ENCODE measurements around the gene RNF141. TPM values are rescaled to one million over a fixed set of nuclear protein-coding genes. Genes with fewer than 3 reads are reported as not detected.

Gene RNF141
- total and polyA plus RNA-seq, 2 of the 13 experiments (the other 11 are each of a cell fraction or from before 2014, with no cell fraction given), result 9.3 to 22.4 TPM

DNA sequence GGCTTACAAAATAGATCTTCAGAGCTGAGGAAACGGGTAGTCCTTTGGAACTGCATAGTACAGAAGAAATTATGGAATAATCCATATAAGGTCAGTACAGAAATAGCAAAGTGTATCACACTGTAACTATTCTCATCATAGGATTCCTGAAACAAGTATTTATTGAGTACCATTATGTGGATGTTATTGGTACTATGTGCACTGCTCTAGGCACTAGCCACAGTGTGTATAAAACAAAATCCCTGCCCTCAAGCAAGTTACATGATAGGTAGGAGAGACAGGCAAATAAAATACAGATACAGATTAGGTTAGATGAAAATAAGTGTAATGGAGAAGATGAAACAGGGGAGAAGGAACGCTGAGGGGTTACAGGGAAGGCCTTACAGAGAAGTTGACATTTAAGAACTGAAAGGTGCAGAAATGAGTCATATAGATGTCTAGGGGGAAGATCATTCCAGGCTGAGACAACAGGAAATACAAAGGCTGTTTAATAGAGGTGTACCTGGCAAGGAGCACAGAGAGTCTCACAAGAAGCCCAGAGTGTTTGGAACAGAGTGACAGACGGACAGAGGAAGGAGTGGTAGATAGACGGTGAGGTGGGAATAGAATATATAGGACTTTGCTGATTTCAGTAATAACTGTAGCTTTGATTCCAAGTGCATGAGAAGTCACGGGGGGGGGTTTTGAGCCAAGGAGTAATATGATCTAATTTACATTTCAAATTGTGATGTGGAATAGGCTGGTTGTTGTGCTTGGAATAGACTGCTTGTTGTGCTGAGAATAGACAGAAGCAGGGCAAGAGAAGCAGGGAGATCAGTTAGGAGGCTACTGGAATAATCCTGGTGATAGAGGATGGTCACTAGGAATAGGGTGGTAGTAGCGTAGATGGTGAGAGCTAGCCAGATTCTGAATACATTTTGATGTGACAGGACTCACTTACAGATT is 13.7 kb downstream of the RNF141 start (continued):
- TF ChIP-seq, protein P1, sequence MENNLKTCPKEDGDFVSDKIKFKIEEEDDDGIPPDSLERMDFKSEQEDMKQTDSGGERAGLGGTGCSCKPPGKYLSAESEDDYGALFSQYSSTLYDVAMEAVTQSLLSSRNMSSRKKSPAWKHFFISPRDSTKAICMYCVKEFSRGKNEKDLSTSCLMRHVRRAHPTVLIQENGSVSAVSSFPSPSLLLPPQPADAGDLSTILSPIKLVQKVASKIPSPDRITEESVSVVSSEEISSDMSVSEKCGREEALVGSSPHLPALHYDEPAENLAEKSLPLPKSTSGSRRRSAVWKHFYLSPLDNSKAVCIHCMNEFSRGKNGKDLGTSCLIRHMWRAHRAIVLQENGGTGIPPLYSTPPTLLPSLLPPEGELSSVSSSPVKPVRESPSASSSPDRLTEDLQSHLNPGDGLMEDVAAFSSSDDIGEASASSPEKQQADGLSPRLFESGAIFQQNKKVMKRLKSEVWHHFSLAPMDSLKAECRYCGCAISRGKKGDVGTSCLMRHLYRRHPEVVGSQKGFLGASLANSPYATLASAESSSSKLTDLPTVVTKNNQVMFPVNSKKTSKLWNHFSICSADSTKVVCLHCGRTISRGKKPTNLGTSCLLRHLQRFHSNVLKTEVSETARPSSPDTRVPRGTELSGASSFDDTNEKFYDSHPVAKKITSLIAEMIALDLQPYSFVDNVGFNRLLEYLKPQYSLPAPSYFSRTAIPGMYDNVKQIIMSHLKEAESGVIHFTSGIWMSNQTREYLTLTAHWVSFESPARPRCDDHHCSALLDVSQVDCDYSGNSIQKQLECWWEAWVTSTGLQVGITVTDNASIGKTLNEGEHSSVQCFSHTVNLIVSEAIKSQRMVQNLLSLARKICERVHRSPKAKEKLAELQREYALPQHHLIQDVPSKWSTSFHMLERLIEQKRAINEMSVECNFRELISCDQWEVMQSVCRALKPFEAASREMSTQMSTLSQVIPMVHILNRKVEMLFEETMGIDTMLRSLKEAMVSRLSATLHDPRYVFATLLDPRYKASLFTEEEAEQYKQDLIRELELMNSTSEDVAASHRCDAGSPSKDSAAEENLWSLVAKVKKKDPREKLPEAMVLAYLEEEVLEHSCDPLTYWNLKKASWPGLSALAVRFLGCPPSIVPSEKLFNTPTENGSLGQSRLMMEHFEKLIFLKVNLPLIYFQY (CRISPR knock-in tag; IDR thresholded peaks at IDR 0.05; ENCODE audit: borderline replicate concordance), result no peak

DNA sequence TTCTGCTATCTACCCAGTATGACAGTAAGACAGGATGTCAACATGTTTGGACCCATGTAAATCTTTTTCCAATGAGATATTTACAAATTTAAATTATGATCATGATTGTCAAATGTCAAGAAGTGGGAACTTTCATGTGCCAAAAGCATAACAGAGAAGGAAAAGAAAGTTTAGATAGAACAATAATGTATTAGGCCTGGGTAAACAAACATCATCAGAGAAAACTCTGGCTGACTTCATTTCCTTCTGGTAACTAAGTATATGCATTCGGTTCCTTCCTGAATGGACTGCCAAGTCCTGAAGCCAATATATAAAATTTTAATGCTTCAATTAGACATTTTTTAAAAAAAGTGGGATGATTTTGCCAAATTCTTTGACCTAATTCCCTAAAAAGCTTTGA is 16.5 kb downstream of the RNF141 start:
- no peaks in the 10 kb centered on the region for H3K27me3 ChIP-seq (ENCODE audit: control insufficient read depth in 1 of 2, insufficient read depth in 2 of 2, low read length in 2 of 2)
- POLR2A ChIA-PET, result no interaction called here
- H3K4me3 ChIP-seq (replicated peaks in 1 of 3; ENCODE audit: insufficient read depth in 1 of 3, low read depth in 2 of 3, low read length in 3 of 3), result no peak overlapping the region
- H3K4me1 ChIP-seq (ENCODE audit: insufficient read depth, low read length), result peaks cover 6% of the 10 kb centered on the region; the same call in 1 of the 2 replicates
- BruUV-seq (replicated peaks), result no TSS peak
- DNase-seq (ENCODE audit: low spot score) (no peak), FAIRE-seq (no peak), ATAC-seq (no peak)
- H3K79me2 ChIP-seq (ENCODE audit: insufficient read depth, low read length), result no peaks in the 10 kb centered on the region
- no peak overlapping the region for H2AFZ ChIP-seq (ENCODE audit: low read length)
- in situ Hi-C loops (cut with HindIII; ENCODE audit: extremely low pct_ligation_motif_present, low pct_unique_long_range_greater_than_20kb), result no loop called here
- H3K4me2 ChIP-seq (ENCODE audit: low read depth, low read length), result no peak overlapping the region
- no peaks in the 10 kb centered on the region for H4K20me1 ChIP-seq (ENCODE audit: insufficient read depth, low read length)
- WGBS (ENCODE audit: low lambda C conversion rate), result 97% methylated on average over 1 of the region's 1 CpG
- intact Hi-C loops (cut with micrococcal nuclease; ENCODE audit: unreplicated experiment), result no loop called here
- no peaks in the 10 kb centered on the region for H3K9me3 ChIP-seq (ENCODE audit: low read length)
- H3K9ac ChIP-seq (ENCODE audit: insufficient read depth, low read depth, low read length), result no peak overlapping the region
- no peak overlapping the region for H3K27ac ChIP-seq (ENCODE audit: extremely low read length, insufficient read depth, low read length)
- CTCF ChIA-PET (ENCODE audit: low intra/inter-chr PET ratio, low total read pairs), result no interaction called here
- H3K36me3 ChIP-seq (replicated peaks in 1 of 2; ENCODE audit: control insufficient read depth in 1 of 2, insufficient read depth in 2 of 2, low read length in 2 of 2), result peaks cover 2 to 36% of the 10 kb centered on the region in 2 experiments; a peak in 4 of 5 replicates
- TF ChIP-seq ZFP62 (CRISPR knock-in tag; IDR thresholded peaks at IDR 0.05) (no peak), FOSL2 (CRISPR knock-in tag; IDR thresholded peaks at IDR 0.05) (no peak), HES4 (CRISPR knock-in tag; IDR thresholded peaks at IDR 0.05; ENCODE audit: borderline replicate concordance) (no peak), ZMAT3 (CRISPR knock-in tag; conservative IDR thresholded peaks at IDR 0.05) (no peak), SMARCC2 (IDR thresholded peaks at IDR 0.05) (no peak), KDM4B (CRISPR knock-in tag; IDR thresholded peaks at IDR 0.05) (no peak), ZNF605 (CRISPR knock-in tag; IDR thresholded peaks at IDR 0.05) (no peak), ZNF263 (CRISPR knock-in tag; IDR thresholded peaks at IDR 0.05) (no peak)
- TF ChIP-seq, protein P2, sequence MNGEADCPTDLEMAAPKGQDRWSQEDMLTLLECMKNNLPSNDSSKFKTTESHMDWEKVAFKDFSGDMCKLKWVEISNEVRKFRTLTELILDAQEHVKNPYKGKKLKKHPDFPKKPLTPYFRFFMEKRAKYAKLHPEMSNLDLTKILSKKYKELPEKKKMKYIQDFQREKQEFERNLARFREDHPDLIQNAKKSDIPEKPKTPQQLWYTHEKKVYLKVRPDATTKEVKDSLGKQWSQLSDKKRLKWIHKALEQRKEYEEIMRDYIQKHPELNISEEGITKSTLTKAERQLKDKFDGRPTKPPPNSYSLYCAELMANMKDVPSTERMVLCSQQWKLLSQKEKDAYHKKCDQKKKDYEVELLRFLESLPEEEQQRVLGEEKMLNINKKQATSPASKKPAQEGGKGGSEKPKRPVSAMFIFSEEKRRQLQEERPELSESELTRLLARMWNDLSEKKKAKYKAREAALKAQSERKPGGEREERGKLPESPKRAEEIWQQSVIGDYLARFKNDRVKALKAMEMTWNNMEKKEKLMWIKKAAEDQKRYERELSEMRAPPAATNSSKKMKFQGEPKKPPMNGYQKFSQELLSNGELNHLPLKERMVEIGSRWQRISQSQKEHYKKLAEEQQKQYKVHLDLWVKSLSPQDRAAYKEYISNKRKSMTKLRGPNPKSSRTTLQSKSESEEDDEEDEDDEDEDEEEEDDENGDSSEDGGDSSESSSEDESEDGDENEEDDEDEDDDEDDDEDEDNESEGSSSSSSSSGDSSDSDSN (CRISPR knock-in tag; IDR thresholded peaks at IDR 0.05), result no peak
- TF ChIP-seq, protein P3, sequence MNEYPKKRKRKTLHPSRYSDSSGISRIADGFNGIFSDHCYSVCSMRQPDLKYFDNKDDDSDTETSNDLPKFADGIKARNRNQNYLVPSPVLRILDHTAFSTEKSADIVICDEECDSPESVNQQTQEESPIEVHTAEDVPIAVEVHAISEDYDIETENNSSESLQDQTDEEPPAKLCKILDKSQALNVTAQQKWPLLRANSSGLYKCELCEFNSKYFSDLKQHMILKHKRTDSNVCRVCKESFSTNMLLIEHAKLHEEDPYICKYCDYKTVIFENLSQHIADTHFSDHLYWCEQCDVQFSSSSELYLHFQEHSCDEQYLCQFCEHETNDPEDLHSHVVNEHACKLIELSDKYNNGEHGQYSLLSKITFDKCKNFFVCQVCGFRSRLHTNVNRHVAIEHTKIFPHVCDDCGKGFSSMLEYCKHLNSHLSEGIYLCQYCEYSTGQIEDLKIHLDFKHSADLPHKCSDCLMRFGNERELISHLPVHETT (CRISPR knock-in tag; conservative IDR thresholded peaks at IDR 0.05), result no peak
